Limb (tissue), 2 donors: ENCODE data around the gene TRIP6.
A peak's percentile ranks its signal among the peaks of the same experiment; 100 is the strongest.

Experiments
- DNase-seq, 2 donors: peaks; one replicate each; pipeline ENCODE4 v3.0.0-alpha.2; 2016; ENCODE audit errors: extremely low spot score in 2 of 2

The TRIP6 gene, protein sequence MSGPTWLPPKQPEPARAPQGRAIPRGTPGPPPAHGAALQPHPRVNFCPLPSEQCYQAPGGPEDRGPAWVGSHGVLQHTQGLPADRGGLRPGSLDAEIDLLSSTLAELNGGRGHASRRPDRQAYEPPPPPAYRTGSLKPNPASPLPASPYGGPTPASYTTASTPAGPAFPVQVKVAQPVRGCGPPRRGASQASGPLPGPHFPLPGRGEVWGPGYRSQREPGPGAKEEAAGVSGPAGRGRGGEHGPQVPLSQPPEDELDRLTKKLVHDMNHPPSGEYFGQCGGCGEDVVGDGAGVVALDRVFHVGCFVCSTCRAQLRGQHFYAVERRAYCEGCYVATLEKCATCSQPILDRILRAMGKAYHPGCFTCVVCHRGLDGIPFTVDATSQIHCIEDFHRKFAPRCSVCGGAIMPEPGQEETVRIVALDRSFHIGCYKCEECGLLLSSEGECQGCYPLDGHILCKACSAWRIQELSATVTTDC

DNA sequence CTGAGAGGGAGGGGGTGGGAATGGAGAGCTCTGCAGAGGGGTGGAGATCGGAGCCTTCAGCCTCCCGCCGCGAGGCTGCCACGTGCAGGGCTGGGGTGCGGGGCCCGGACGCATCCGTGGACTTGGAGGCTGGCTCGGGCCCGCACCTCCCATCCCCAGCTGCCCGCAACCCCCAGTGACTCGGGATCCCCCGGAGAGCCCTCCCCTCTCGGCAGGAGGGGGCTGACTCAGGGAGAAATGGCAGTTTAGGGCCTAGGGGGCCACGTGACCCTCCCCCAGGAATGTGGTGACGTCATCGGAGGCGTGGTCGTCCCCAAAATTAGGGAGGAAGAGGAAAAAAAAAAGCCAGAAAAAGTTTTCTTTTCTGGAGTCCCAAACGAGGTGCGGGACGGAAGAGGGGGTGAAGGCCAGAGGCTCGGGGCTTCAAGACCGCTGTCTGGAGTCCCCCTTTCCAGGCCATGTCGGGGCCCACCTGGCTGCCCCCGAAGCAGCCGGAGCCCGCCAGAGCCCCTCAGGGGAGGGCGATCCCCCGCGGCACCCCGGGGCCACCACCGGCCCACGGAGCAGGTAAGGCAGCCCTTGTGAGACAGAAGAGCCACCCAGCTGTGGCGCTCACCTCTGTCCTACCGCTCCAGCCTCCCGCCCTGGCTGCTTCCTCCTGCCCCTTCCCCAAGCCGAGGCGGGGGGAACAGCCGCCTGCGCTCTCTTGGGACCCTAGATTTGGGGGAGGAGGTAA is at the start of gene TRIP6:
TSS of gene TRIP6 (plus strand) at position 348 of the 736 bp plus-strand sequence. CDS start at position 459, 111 bp downstream.
- peak; percentile 87 to 93 for DNase-seq

DNA sequence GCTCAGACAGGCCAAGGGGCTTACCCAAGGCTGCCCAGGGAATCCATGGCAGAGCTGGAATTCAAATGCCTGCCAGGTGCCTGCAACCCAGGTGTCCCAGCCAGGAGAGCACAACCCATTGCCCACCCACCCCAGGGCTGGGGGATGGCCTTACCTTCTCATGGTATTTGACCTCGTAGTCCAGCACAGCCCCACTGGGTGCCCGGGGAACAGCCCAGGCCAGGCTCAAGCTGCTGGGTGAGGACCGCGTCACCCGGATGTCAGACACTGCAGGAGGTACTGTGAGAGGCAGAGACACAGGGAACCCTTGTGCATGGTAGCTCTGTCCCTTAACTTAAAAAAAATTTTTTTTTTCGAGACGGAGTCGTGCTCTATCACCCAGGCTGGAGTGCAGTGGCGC is 48.8 kb upstream of the TRIP6 start:
- DNase-seq = no peak

DNA sequence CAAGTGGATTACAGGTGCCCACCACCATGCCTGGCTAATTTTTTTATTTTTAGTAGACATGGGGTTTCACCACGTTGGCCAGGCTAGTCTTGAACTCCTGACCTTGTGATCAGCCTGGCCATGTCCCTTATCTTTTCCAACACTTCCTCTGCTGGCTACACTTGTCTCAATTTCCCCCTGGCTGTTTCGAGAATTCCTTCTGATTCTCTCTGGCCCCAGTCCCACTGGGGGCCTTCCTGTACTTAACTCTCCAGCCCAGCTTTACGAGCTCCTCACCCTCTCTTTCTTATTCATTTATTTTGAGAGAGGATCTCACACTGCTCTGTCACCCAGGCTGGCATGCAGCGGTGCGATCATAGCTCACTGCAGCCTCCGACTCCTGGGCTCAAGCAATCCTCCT is 48.4 kb upstream of the TRIP6 start:
- no peak for DNase-seq

GRCh38 chr7:100819586-100819985 is 47.6 kb upstream of the TRIP6 start:
- no peak for DNase-seq

GRCh38 chr7:100822236-100823139 is 44.7 kb upstream of the TRIP6 start:
- DNase-seq = no peak

- DNase-seq = no peak
Observed at GRCh38 chr7:100823140-100823525, 44.1 kb upstream of the TRIP6 start.

GRCh38 chr7:100823534-100823933 is 43.7 kb upstream of the TRIP6 start:
- no peak for DNase-seq

GRCh38 chr7:100824499-100825214 is 42.5 kb upstream of the TRIP6 start:
- DNase-seq = peak in 1 of 2 donors; percentile 49

DNA sequence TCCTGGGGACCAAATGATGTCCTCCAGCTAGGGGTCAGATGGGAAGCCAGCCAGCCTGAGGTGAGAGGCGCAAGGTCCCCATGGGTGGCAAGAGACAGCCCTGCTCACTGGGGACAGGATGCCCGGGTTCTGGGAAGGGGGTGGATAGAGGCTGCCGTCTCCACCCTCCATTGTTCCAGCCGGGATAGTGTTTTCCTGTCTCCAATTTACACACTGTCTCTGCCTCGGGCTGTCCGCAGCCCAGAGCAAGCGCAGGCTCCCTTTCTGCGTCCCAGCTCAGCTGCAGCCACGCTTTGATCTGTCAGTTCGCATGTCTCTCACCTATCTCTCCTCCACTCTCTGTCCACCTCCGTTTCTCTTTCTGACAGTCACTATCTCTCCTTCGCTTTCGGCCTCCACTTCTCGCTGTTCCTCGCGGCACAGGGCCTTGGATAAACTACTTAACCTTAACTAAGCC is 41.9 kb upstream of the TRIP6 start:
- DNase-seq = no peak

GRCh38 chr7:100825751-100826513 is 41.3 kb upstream of the TRIP6 start:
- no peak for DNase-seq

GRCh38 chr7:100826514-100827329 is 40.5 kb upstream of the TRIP6 start:
- DNase-seq = peak in 1 of 2 donors; percentile 4

- DNase-seq = peak; percentile 92 to 94
Observed at GRCh38 chr7:100827330-100828226, 39.6 kb upstream of the TRIP6 start, which contains the start of gene EPHB4. Gene EPHB4, minus strand, starts transcription at chr7:100827523. Its CDS starts 493 bp downstream, at chr7:100827030.

DNA sequence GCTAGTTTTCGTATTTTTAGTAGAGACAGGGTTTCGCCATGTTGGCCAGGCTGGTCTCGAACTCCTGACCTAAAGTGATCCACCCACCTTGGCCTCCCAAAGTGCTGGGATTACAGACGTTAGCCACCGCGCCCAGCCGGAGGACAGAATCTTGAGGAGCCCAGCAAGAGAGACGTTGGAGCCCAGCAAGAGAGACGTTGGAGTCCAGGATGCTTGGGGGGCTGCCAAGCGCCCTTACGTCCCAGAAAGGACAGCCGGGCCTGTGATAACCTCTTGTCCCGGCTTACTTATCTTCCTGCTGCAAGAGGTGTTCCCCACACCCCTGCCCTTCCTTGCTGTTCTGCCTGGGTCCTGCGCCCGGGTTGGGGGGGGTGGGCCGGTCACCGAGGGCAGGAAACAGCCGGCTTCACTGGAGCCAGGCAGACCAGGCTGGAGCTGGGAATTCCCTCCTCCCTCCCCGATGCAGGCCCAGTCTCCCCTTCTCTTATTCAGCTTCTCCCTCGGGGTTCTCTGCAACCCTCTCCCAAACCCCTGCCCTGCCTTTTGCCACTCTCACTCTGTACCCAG is 38.0 kb upstream of the TRIP6 start:
- DNase-seq = no peak

GRCh38 chr7:100830396-100830795 is 36.8 kb upstream of the TRIP6 start:
- no peak for DNase-seq

DNA sequence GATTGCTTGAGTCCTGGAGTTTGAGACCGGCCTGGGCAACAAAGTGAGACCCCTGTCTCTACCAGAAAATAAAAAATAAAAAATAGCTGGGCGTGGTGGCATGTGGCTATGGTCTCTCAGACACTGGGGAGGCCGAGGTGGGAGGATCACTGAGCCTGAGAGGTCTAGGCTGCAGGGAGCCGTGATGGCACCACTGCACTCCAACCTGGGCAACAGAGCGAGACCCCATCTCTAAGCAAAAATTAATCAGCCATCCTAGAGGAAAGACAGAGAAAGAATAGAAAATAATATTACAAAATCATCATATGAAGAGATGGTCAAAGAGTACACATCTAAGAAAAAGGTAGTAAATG is 34.9 kb upstream of the TRIP6 start:
- no peak for DNase-seq

DNA sequence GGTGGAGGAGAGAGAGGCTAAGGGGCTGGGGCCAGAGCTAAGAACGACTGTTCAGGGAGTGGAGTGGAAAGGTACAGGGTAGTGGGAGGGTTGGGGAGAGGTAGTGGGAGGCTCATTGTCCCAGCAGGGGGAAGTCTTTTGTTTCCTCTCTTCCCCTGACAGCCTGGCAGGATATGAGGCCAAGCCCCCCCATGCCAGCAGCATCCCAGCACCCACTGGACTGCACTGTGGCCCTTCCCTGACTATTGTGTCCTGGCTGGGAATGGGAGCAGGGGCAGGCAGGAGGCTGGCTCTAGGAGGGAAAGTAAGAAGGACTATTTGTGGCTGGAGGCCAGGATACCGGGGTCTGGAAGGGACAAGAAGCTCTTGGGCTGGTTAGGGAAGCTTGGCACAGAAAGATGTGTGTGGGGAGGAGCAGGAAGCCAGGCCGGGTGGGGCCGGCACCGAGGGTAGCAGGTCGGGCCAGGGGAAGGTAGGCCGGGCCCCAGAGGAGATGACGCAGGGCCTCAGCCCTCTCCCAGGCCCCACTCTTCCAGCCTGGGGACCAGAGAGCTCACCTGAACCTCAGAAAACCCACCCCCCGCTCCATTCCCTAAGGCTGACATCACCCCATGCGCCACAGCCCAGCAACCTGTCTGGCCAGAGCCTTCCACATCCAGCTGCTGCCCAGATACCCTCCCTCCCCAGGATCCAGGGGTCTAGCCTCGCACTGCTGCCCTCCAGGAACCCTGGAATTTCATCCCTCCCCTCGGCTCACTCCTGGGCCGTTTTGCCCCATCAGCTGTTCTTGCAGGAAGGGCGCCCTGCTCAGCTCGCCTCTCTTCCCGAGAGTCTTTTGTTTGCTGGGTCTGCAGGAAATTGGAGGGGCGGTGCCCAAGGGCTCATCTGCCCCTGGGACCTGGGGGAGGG is 31.0 kb upstream of the TRIP6 start:
- peak in 1 of 2 donors; percentile 58 for DNase-seq

DNA sequence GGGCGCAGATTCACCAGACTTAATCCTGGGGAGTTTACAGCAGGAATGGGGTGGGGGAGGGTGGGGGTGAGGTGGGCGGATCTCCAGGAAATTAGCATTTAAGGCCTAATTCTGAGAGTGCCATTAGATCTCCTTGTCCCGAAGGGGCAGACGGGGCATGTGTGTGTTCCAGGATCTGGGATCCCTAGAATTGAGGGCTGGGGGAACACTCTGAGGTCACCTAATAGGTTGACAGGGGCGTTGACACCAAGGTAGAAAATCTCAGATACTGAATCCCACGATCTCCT is 30.4 kb upstream of the TRIP6 start:
- DNase-seq = no peak
